HCT116 (cell line): ENCODE results near the gene IFI27L2. TPM values are rescaled to one million over a fixed set of nuclear protein-coding genes. Genes with fewer than 3 reads are reported as not detected.

Experiments
- ATAC-seq: fragments of 200-7000 bp; cut with Tn5 transposase; 2 replicates; pipeline ENCODE4 v1.9.1; 2020; ENCODE audit warnings: mild to moderate bottlenecking, moderate library complexity
- BruUV-seq: library from RNA; stranded (reverse); fragments of 400-500 nt; replicated peaks from 2 replicates; lab custom pipeline; 2021; lab: Mats Ljungman, UMichigan
- CTCF ChIA-PET: fragments of 300-600 bp; sonication (Branson Sonifier 250); formaldehyde crosslinking; loops from one replicate; lab custom pipeline; 2021; ENCODE audit warnings: antibody characterized with exemption; lab: Charles Lee
- POLR2A ChIA-PET: fragments of 300-600, 350-600 bp; sonication (Branson Sonifier 250); formaldehyde crosslinking; loops from one replicate; lab custom pipeline; 2021; ENCODE audit warnings: antibody characterized with exemption; lab: Charles Lee
- RAD21 ChIA-PET, 2 experiments: fragments of 300-600 bp; sonication (Branson Sonifier 250); formaldehyde crosslinking; loops; one replicate each; lab custom pipeline; 2023; ENCODE audit warnings: low total read pairs in 2 of 2; ENCODE audit not compliant: uncharacterized antibody in 2 of 2, unreplicated experiment in 2 of 2, low non-redundant PET in 1 of 2; lab: Charles Lee
- DNase-seq: peaks from one replicate; pipeline ENCODE4 v3.0.0-alpha.2; 2010; ENCODE audit warnings: low read depth, low spot score
- H2AFZ ChIP-seq: fragments of 200-600 bp; shearing (Covaris generic), sonication (generic); 2 replicates; pipeline ENCODE4 v1.6.1; 2017; ENCODE audit warnings: low read depth, mixed run types, mixed read lengths, antibody characterized with exemption, low read length; ENCODE audit not compliant: poor library complexity, severe bottlenecking
- H3K27ac ChIP-seq: 2 replicates; pipeline ENCODE4 v1.5.1; 2012; ENCODE audit warnings: low read depth, low read length
- H3K27me3 ChIP-seq: fragments of 200-600 bp; sonication (generic); 2 replicates; pipeline ENCODE4 v1.6.1; 2016; ENCODE audit warnings: mixed run types, low read length, mixed read lengths; ENCODE audit not compliant: insufficient read depth
- H3K36me3 ChIP-seq, 2 experiments: fragments of 200-500 bp in 1 of 2; fragments of 200-600 bp in 1 of 2; sonication (Bioruptor generic) in 1 of 2; sonication (generic) in 1 of 2; 2 replicates each; pipeline versions ENCODE4 v1.5.1 to v1.6.1; 2014 to 2016; ENCODE audit warnings: low read length in 2 of 2, inconsistent platforms in 1 of 2, mixed read lengths in 1 of 2, mixed run types in 1 of 2; ENCODE audit not compliant: insufficient read depth in 2 of 2, control insufficient read depth in 1 of 2
- H3K4me1 ChIP-seq, 2 experiments: fragments of 200-600 bp in 1 of 2; sonication (generic) in 1 of 2; 2 replicates each; pipeline versions ENCODE4 v1.5.1 to v1.6.1; 2012 to 2017; ENCODE audit warnings: low read length in 2 of 2, inconsistent platforms in 1 of 2, mild to moderate bottlenecking in 1 of 2, mixed read lengths in 1 of 2, mixed run types in 1 of 2, moderate library complexity in 1 of 2; ENCODE audit not compliant: insufficient read depth in 2 of 2, control insufficient read depth in 1 of 2
- H3K4me2 ChIP-seq: fragments of 200-600 bp; sonication (generic); 2 replicates; pipeline ENCODE4 v1.6.1; 2017; ENCODE audit warnings: mixed run types, low read length, mixed read lengths
- H3K4me3 ChIP-seq, 2 experiments: fragments of 200-600 bp in 1 of 2; sonication (generic) in 1 of 2; replicated peaks in 1 of 2; 2 replicates each; pipeline ENCODE4 v1.5.1; 2011 to 2016; ENCODE audit warnings: low read length in 2 of 2, control low read depth in 1 of 2, low read depth in 1 of 2, mild to moderate bottlenecking in 1 of 2, mixed read lengths in 1 of 2, mixed run types in 1 of 2
- H3K79me2 ChIP-seq: fragments of 200-600 bp; sonication (generic); 2 replicates; pipeline ENCODE4 v1.6.1; 2017; ENCODE audit warnings: mild to moderate bottlenecking, mixed run types, low read length, moderate library complexity, mixed read lengths; ENCODE audit not compliant: insufficient read depth
- H3K9ac ChIP-seq: fragments of 200-600 bp; sonication (generic); 2 replicates; pipeline ENCODE4 v1.6.1; 2016; ENCODE audit warnings: low read length, mixed read lengths
- H3K9me2 ChIP-seq: fragments of 200-600 bp; sonication (generic), shearing (Covaris generic); 2 replicates; pipeline ENCODE4 v1.6.1; 2017; ENCODE audit warnings: mixed run types, mild to moderate bottlenecking, moderate library complexity; ENCODE audit not compliant: insufficient read depth
- H3K9me3 ChIP-seq, 2 experiments: fragments of 200-500 bp in 1 of 2; fragments of 200-600 bp in 1 of 2; sonication (Bioruptor generic) in 1 of 2; sonication (generic) in 1 of 2; 2 replicates each; pipeline ENCODE4 v1.6.1; 2014 to 2017; ENCODE audit warnings: low read length in 2 of 2, mixed read lengths in 2 of 2, inconsistent platforms in 1 of 2, low read depth in 1 of 2, mild to moderate bottlenecking in 1 of 2, mixed run types in 1 of 2, moderate library complexity in 1 of 2; ENCODE audit not compliant: control insufficient read depth in 1 of 2, insufficient read depth in 1 of 2
- H4K20me1 ChIP-seq: fragments of 200-600 bp; sonication (generic), shearing (Covaris generic); 2 replicates; pipeline ENCODE4 v1.6.1; 2017; ENCODE audit warnings: mixed run types, mild to moderate bottlenecking, moderate library complexity; ENCODE audit not compliant: insufficient read depth
- ATF3 ChIP-seq: IDR thresholded peaks from 2 replicates; pipeline ENCODE4 v1.6.1; 2012
- CBX3 ChIP-seq: IDR thresholded peaks from 2 replicates; pipeline ENCODE4 v1.6.1; 2012; ENCODE audit warnings: low read depth
- CTCF ChIP-seq, 3 experiments: fragments of 200-600 bp in 1 of 3; sonication (generic) in 1 of 3; IDR thresholded peaks in 2 of 3; conservative IDR thresholded peaks in 1 of 3; 2 replicates each; pipeline ENCODE4 v1.5.1; 2012 to 2017; ENCODE audit warnings: low read depth in 2 of 3, low read length in 2 of 3, antibody characterized with exemption in 1 of 3, borderline replicate concordance in 1 of 3, control low read depth in 1 of 3, mild to moderate bottlenecking in 1 of 3, mixed read lengths in 1 of 3, mixed run types in 1 of 3, moderate library complexity in 1 of 3; ENCODE audit not compliant: insufficient read depth in 1 of 3
- EGR1 ChIP-seq: IDR thresholded peaks from 2 replicates; pipeline ENCODE4 v1.6.1; 2012; ENCODE audit warnings: low read depth
- ELF1 ChIP-seq: IDR thresholded peaks from 2 replicates; pipeline ENCODE4 v1.6.1; 2012; ENCODE audit warnings: low read depth, borderline replicate concordance
- EZH2phosphoT487 ChIP-seq: fragments of 200-600 bp; IDR thresholded peaks from 2 replicates; pipeline ENCODE4 v1.6.1; 2018; ENCODE audit warnings: antibody characterized with exemption, borderline replicate concordance
- FOSL1 ChIP-seq: IDR thresholded peaks from 2 replicates; pipeline ENCODE4 v1.6.1; 2012; ENCODE audit warnings: low read depth
- POLR2AphosphoS5 ChIP-seq: IDR thresholded peaks from 2 replicates; pipeline ENCODE4 v1.6.1; 2011; ENCODE audit warnings: mild to moderate bottlenecking, low read depth, low read length, moderate library complexity
- RAD21 ChIP-seq: IDR thresholded peaks from 2 replicates; pipeline ENCODE4 v1.6.1; 2012; ENCODE audit warnings: low read depth, mild to moderate bottlenecking
- SIN3A ChIP-seq: IDR thresholded peaks from 2 replicates; pipeline ENCODE4 v1.6.1; 2012; ENCODE audit warnings: low read depth
- SP1 ChIP-seq: IDR thresholded peaks from 2 replicates; pipeline ENCODE4 v1.6.1; 2012; ENCODE audit warnings: low read depth
- SRF ChIP-seq: IDR thresholded peaks from 2 replicates; pipeline ENCODE4 v1.6.1; 2012; ENCODE audit warnings: low read depth
- TCF7L2 ChIP-seq: IDR thresholded peaks from 2 replicates; pipeline ENCODE4 v1.7.0; 2011; ENCODE audit warnings: borderline replicate concordance, inconsistent platforms; ENCODE audit not compliant: insufficient read depth, insufficient read length; ENCODE audit errors: extremely low read depth
- YY1 ChIP-seq: IDR thresholded peaks from 2 replicates; pipeline ENCODE4 v1.6.1; 2011; ENCODE audit warnings: low read length, low read depth, moderate library complexity, mild to moderate bottlenecking; ENCODE audit not compliant: insufficient replicate concordance; ENCODE audit errors: extremely low read depth
- ZBTB33 ChIP-seq: IDR thresholded peaks from 2 replicates; pipeline ENCODE4 v1.6.1; 2011; ENCODE audit warnings: mild to moderate bottlenecking, low read length, moderate library complexity; ENCODE audit not compliant: insufficient replicate concordance; ENCODE audit errors: extremely low read depth
- ZFX ChIP-seq: fragments of 450-650 bp; IDR thresholded peaks from 2 replicates; pipeline ENCODE4 v1.6.1; 2017
- intact Hi-C: fragments of 100-400 bp; cut with micrococcal nuclease; formaldehyde crosslinking; loops from 2 replicates; pipeline ENCODE4 v1.10.0; 2022
- total RNA-seq: library from RNA; stranded (reverse); gene quantifications from one replicate; pipeline ENCODE4 v1.2.1, GENCODE V29; 2021; ENCODE audit not compliant: unreplicated experiment
- TF ChIP-seq, protein P1 (sequence below): IDR thresholded peaks from 2 replicates; pipeline ENCODE4 v1.6.1; 2012; ENCODE audit warnings: low read depth

Gene IFI27L2
- total RNA-seq, 1 experiment from 2014 or later = 42.9 TPM

- ChIA-PET POLR2A (interaction anchor here (1.1 to 1.3 kb wide), 2 partner anchors 9 to 24 kb away, joined by 3 read pairs; no protein-coding TSS in a partner anchor), CTCF (interaction anchor here (1.0 to 5.9 kb wide), 3 partner anchors 10 to 34 kb away, joined by 3 to 37 read pairs (median 5); no protein-coding TSS in a partner anchor), RAD21 (no interaction called here)
- ATAC-seq = no peak
- H3K9me2 ChIP-seq = no peaks in the 10 kb centered on the region
- H3K9me3 ChIP-seq = no peaks in the 10 kb centered on the region
- intact Hi-C loops = no loop called here
- no peak for TF ChIP-seq ELF1
- no peak for TF ChIP-seq ZBTB33
- TF ChIP-seq CTCF (IDR thresholded peaks at IDR 0.05 in 2 of 3, conservative IDR thresholded peaks at IDR 0.05 in 1 of 3; ENCODE audit: borderline replicate concordance in 1 of 3, insufficient read depth in 1 of 3, low read depth in 2 of 3, low read length in 2 of 3) = no peak
- TF ChIP-seq ATF3 = no peak
- no peak for TF ChIP-seq YY1
- TF ChIP-seq TCF7L2 = no peak
- TF ChIP-seq, protein P1, sequence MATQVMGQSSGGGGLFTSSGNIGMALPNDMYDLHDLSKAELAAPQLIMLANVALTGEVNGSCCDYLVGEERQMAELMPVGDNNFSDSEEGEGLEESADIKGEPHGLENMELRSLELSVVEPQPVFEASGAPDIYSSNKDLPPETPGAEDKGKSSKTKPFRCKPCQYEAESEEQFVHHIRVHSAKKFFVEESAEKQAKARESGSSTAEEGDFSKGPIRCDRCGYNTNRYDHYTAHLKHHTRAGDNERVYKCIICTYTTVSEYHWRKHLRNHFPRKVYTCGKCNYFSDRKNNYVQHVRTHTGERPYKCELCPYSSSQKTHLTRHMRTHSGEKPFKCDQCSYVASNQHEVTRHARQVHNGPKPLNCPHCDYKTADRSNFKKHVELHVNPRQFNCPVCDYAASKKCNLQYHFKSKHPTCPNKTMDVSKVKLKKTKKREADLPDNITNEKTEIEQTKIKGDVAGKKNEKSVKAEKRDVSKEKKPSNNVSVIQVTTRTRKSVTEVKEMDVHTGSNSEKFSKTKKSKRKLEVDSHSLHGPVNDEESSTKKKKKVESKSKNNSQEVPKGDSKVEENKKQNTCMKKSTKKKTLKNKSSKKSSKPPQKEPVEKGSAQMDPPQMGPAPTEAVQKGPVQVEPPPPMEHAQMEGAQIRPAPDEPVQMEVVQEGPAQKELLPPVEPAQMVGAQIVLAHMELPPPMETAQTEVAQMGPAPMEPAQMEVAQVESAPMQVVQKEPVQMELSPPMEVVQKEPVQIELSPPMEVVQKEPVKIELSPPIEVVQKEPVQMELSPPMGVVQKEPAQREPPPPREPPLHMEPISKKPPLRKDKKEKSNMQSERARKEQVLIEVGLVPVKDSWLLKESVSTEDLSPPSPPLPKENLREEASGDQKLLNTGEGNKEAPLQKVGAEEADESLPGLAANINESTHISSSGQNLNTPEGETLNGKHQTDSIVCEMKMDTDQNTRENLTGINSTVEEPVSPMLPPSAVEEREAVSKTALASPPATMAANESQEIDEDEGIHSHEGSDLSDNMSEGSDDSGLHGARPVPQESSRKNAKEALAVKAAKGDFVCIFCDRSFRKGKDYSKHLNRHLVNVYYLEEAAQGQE = no peak
- no peak for TF ChIP-seq ZFX
- no peak for TF ChIP-seq FOSL1
- TF ChIP-seq POLR2AphosphoS5 = no peak
- TF ChIP-seq EZH2phosphoT487 = no peak
- TF ChIP-seq RAD21 = no peak
- no peak for TF ChIP-seq SIN3A
- TF ChIP-seq SP1 = no peak
- TF ChIP-seq EGR1 = no peak
- TF ChIP-seq CBX3 = no peak
- TF ChIP-seq SRF = no peak
- H3K4me2 ChIP-seq = no peak overlapping the region
- no peak overlapping the region for H3K9ac ChIP-seq
- BruUV-seq = no TSS peak
- H4K20me1 ChIP-seq = no peaks in the 10 kb centered on the region
- peak overlapping the region; percentile 74 for H2AFZ ChIP-seq
- H3K4me1 ChIP-seq = peaks cover 3 to 10% of the 10 kb centered on the region in 2 experiments; a peak in 3 of 4 replicates
- no peaks in the 10 kb centered on the region for H3K27me3 ChIP-seq
- no peaks in the 10 kb centered on the region for H3K79me2 ChIP-seq
- no peak overlapping the region for H3K4me3 ChIP-seq
- DNase-seq = no peak
- H3K27ac ChIP-seq = no peak overlapping the region
- no peaks in the 10 kb centered on the region for H3K36me3 ChIP-seq
Measured at GRCh38 chr14:94145902-94146527, 16.6 kb upstream of the IFI27L2 start.
